T1000 (cell line): Measurements from ENCODE around the gene TMEM252.

ENCODE experiments used
- DNase-seq: peaks from one replicate; lab custom pipeline; 2025; ENCODE audit warnings: mixed read lengths; lab: John Stamatoyannopoulos, UW

The TMEM252 gene

DNA sequence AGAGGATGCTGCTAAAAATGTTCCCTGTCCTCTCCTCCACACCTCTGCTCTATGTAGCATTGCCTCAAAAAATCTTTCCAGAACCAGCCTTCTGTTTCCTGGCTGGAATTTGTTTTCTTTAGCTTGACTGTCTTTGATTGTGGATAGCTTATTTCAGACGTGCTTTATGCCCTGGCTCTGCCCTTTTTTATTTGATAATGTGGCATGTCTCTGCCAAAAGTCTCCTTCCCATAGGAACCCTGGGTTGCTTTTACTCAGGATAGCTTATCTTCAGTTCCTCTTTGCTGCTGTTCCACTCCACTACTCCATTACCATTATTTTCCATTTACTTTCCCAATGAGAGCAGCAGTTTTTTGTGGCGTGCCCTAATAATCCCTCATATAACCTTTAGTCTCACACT is 885 bp upstream of the TMEM252 start:
- DNase-seq: no peak

DNA sequence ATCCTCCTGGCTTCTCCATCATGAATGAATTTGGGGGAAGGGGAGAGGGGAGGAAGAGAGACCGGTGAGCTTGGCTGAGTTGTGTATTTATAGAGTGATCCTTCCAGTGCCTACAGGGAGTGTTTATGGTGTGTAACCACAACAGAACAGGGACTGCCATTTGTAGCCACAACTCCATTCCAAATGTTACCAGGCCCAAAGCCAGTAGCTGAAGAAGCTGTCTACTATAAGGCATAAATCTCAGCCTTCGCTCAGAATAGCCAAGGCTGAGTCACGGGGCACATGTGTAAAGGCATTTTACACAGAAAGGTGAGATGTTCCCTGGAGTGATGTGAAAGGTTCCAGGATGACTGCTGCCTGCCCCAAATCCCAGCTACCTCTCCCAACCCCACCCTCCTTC is 2.5 kb downstream of the TMEM252 start:
- DNase-seq: no peak

DNA sequence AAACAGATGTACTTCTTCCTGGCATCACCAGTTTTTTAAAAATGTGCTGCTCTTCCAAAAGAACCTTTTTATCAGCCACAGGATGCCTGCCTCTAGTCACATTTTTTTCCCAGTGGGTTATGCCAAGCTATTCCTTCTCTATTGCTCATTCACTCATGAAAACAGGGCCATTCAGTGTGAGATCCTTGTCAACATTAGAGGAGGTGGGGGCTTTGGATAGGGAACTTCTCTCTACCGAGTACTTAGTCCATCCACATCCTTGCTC is 3.1 kb downstream of the TMEM252 start:
- no peak for DNase-seq

DNA sequence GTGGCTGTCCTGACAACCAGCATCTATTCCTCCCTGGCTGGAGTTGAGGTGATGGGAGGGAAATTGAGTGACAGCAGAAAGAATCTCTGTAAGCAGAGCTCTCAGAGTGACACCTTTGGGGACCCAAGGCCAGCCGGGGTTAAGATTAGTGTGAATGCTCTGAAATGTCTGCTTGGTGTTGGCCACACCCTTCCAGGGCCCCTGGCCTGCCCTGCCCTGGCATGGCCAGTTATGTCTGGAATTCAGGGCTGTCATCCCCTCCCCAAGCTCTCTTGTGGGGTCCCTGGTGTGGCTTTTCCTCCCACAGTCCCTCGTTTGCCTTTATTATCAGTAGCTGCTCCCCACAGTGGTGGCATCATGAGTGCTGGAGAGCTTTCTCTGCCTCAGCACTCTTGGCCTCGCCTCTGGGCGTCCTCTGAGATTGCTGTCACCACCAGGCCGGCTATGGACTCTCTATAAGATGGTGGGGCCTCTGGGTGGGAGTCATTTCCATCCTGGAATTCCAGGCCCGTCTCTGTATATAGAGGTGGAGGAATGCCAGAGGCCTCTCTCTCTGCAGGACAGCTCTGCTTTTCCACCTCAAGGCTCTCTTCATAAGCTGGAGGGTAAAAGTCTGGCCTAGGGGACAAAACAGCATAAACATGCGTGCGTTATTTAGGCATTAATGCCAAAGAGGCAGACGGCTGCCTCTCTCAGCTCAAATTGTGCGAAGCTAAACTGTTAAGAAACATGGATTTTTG is 3.6 kb downstream of the TMEM252 start:
- DNase-seq: no peak

DNA sequence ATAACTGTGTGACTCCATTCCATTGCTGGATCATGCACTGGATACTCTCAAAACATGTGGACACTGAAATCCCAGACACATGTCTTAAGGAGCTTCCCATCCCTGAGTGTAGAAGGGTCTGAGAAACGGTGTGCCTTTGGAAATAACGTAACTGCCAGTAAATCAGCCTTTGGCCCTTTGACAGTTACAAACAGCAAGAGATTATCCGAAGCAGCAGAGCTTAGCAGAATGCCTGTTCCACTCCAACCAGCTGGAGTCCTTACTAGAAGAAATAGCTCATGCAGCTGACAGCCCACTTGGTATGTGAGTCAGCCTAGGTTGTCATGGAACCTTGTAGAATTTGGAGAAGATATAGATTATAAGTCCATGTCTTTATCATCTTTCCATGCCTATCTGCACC is 7.0 kb downstream of the TMEM252 start:
- no peak for DNase-seq

DNA sequence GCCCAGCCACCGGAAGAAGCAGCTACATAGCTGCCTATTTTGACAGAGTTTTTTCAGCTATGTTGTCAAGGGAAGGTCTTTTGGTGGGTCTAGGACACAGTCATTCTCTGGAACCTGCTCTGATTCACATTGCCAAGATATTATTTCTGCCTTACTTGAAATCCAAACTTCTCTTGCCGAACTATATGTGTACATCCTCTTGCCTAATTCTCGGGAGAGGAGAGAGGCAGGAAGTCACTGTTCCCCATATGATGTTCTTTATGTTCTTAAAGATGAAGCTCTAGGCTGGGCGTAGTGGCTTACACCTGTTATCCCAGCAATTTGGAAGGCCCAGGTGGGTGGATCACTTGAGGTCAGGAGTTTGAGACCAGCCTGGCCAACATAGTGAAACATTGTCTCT is 8.6 kb downstream of the TMEM252 start:
- no peak for DNase-seq

DNA sequence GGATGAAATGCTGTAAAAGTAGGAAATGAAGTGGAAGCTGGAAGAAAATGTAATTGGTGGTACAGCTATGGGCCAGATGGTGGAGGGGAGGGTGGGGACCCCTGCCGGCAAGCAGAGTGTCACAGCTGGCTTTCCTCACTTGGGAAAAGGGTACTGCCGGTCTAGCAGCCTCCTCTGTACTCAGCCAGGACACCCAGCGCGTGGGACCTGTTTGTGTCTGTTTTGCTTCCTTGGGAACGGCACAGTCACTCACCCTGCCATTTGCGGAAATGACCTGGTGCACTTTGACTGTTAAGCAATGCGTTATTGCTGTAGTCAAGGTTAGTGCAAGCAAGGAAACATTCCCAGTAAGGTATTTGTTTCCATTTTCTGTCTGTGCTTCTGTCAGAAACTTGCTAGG is 10.1 kb downstream of the TMEM252 start:
- DNase-seq: no peak

DNA sequence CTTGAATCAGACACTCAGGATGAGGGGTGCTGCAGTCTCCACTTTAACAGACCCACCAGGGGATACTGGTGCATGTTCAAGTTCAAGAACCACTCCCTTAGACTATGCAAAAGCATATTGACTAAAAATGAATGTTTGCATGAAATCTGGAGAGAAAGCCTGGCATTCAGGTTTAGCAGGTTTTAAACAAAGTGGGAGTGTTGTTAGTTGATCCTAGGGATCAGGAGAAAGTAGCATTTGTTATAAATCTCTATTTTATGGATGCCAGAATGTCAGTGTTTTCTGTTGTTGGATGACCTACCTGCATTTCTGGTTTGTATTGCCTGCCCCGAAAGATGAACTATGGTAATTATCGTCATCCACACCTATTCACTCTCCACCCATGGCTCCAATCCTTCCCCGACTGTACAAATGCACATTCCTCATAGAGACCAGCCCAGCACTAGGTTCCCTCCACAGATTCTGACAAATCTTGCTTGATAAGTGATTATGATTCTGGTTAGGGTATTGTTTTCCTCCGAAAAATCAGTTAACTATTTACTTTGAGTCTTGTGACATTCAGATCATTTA is 17.2 kb downstream of the TMEM252 start:
- DNase-seq: no peak

DNA sequence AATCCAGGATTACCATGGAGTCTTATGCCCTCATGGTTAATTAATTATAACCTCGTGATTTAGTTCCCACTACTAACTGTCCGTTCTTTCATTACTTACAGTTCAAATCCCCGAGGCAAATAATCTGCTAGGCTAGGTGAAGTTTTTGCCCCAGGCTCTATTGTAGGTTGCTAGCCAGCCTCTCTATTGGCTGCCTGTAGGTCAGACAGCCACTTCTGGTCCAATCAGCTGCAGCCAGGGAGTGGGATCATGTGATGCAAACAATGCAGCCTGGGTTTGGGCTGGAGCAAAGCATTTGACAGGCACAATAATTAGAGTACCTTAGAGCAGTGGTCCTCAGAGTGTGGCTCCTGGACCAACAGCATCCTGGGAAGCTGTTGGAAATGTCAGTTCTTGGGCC is 17.7 kb downstream of the TMEM252 start:
- DNase-seq: no peak

DNA sequence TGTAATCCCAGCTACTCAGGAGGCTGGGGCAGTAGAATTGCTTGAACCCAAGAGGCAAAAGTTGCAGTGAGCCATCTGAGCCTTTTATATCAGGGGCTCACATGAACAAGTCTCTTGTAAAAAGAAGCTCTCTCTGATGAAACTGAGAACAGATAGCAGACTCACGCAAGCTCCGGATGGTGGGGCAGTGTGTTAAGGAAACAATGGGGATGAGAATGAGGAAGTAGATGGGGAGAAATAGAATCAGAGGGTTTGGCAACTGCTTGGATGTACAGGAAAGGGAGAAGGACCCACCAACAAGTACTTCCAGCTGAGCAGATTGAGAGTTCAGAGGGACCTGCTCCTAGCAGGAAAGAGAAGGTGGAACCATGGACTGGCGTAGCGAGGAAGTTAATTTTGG is 18.6 kb downstream of the TMEM252 start:
- DNase-seq: no peak

DNA sequence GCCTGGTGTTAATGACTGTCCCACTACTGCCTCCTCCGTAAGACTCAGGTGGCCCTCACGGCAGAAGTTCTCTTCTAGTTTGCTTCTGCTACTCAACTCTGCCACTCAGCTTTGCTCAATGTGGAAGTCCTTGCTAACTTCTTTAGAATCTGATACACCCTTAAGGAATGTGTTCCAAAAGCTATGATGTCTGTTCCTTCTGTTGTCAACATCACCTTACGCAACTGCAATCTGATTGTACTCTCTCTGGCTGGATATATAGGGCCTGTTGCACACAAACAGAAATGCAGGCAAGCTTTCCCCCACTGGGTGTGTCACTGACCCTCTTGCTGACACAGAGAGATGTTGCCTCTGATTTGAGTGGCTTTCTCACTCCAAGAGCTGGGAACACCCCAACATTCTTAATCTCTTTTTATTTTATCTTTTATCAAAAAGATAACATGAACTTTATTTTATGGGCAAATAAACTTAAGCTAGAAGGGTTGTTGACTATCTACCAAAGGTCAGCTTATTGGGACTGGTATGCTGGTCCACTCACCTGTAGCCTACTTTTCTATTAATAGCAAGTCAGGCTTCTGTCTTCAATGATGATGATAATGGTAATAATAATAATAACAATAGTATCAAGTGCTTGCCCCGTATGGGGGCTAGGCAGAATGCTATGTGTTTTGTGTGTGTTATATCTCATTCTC is 25.2 kb downstream of the TMEM252 start:
- no peak for DNase-seq

DNA sequence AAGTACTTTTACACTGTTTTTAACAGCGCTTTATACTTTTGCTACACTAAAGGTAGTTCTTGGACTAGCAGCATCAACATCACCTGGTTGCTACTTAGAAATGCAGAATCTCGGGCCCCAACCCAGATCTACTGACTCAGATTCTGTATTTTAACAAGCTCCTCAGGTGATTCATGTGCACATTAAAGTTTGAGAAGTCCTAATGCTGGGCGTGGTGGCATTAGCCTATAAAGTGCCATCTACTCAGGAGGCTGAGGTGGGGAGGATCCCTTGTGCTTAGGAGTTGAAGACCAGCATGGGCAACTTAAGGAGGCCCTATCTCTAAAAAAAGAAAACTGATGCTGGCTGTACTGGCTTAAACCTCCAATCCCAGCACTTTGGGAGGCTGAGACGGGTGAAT is 26.7 kb downstream of the TMEM252 start:
- no peak for DNase-seq

DNA sequence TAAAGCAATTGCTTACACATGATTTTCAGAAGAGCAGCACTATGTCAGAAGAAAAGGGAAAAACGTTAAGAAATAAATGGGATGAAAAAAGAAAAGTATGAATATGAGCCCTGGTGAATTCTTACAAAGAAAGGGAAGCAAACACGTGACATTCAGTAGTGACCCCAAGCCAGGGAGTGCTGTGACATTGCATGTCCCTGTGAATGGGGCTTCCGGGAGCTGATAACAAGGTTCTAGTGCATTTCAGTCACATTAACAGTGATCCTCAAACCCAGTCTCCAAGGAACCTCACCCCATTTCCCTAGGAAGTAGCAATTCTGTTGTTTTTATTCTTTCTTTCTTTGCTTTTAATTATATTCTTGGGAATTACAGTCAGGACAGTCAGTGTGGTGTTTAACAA is 27.3 kb downstream of the TMEM252 start:
- DNase-seq: no peak

DNA sequence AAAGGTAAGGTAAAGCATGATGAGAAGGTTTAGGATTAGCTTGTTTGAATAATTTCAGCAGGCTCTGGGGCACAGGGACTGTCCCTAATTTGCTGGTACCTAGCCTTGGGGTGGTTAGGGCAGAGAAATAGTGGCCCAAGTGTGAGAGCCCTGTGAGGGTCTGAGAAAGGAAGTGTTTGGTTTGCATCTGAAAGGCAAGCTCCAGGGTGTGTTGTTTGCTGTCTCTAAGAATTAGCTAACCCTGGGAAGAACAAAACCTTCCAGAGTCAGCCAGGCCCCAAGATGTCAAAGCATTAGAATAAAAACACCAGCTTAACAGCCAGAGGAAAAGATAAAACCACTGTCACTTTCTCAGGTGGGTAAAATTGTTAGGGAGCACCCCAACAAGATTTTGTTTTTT is 31.0 kb downstream of the TMEM252 start:
- no peak for DNase-seq

DNA sequence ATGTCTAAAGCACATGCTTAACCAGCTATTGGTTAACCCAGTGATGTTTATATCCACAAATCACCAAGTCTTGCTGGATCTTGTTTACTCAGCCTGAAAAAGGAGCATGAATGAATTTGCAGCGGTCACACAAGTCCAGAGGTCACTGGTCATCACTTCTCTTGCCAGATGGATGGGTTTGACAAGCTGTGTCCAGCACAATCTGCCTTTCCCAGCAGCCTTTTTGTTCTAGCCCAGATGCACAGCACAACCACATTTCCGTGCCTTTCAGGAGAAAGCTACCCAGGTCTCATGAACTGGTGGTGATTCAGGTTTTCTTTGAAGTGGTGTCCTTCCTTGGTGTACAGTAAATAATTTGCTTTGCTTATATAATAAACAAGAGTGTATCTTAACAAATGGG is 32.1 kb downstream of the TMEM252 start:
- DNase-seq: no peak

DNA sequence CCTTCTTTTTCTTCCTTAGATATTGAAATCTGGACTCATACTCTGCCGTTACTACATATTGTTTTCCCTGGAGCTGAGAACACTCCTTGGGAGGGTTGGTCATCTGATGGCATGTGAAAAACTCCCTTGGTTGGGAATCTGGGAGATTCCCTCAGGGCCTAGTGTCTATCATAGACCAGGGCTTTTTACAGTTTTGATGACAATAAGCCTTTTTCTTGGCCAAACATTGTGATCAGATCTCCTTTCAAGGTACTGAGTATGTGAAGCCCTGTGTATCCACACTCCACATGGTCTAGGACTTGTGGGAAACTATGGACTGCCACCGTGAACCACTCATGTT is 32.9 kb downstream of the TMEM252 start:
- no peak for DNase-seq

DNA sequence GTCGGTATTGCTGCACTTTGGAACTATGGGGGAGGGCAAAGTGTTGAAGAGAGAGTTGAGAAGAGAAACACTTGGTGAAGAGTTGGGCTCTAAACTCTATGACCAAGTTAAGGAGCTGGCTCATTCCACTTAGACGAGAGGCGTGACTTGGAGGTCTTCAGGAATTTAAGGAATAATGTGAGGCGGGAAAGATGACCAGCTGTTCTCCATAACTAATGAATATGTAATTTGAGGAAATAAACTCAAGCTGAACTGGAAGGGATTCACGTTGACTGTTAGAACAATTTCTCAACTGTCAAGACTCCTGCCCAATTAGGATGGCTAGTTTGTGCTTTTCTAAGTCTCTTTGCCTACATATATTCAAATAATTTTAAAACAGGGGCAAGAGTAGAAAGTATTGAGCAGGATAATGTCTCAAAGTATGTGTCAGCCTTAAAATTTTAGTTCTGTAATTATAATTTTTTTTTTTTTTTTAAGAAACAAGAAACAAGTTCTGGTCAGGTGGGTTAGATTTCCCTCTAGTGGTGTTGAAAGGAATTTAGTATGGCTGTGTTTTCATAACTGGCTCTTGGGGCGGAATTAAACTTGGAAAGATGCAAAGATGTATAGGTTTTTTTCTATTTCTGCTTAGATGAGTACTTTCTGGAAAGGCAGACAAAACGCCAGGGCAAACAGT is 33.4 kb downstream of the TMEM252 start:
- DNase-seq: no peak

DNA sequence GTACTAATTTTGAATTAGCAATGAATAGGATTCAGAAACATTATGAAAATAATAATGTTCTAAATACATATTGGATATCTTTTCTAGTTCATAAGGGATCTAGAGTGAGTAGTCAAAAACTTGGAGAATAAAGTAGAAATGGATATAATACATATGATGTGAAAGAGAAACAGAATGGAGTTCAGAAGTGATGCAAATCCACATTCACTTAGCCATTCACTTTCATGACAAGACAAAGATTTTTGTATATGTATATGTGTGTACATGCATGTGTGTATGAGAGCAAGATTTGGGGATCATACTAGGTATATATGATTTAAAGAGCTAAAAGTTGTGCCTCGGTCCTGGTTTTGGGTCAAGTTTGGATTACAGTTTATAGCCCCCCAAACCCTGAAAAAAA is 34.1 kb downstream of the TMEM252 start:
- no peak for DNase-seq

DNA sequence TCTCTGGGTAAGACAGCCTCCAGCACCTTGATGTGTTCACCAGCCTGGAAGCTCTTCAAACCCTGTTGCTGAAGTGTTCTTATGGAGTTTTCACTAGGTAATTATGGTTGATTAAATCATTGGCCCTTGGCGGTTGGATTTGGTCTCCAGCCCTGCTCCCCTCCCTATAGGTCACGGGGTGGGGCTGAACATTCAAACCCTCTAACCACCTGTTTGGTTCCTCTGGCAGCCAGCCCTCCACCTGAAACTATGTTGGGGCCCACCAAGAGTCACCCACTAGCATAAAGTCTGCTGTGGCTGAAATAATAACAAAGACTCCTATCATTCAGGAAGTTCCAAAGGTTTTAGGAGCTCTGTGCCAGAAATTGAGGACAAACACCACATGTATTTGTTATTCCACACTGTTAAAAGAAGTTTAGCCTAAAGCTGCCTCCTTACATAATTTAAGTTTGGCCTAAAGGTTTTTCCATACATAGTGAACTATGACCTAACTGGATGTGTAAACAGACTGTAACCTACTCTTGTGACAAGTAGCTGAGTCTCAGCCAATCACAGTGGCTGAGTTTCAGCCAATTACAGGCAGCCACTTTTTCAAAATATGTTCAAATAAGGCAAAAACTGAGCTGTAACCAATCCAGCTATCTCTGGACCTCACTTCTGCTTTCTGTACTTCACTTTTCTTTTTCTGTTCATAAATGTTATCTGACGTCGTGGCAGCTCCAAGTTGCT is 34.8 kb downstream of the TMEM252 start:
- no peak for DNase-seq

DNA sequence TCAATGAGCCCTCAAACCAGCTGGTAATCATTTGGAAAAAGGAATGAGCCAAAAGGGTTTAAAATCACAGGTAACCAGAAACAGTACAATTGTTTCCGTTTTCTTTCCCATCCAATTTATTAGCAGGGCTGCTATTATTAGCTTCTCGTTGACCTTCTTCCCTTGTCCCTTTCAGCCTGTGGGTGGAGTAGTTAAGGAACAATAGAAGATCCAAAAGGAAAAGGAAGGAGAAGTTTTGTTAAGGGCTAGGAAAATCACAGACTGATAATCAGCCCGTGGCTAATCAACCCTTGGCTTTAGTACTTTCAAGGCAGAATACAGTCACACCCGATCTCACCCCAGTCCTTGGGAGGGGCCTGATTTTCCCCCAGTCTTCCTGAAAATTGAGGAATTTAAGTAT is 38.4 kb downstream of the TMEM252 start:
- no peak for DNase-seq

DNA sequence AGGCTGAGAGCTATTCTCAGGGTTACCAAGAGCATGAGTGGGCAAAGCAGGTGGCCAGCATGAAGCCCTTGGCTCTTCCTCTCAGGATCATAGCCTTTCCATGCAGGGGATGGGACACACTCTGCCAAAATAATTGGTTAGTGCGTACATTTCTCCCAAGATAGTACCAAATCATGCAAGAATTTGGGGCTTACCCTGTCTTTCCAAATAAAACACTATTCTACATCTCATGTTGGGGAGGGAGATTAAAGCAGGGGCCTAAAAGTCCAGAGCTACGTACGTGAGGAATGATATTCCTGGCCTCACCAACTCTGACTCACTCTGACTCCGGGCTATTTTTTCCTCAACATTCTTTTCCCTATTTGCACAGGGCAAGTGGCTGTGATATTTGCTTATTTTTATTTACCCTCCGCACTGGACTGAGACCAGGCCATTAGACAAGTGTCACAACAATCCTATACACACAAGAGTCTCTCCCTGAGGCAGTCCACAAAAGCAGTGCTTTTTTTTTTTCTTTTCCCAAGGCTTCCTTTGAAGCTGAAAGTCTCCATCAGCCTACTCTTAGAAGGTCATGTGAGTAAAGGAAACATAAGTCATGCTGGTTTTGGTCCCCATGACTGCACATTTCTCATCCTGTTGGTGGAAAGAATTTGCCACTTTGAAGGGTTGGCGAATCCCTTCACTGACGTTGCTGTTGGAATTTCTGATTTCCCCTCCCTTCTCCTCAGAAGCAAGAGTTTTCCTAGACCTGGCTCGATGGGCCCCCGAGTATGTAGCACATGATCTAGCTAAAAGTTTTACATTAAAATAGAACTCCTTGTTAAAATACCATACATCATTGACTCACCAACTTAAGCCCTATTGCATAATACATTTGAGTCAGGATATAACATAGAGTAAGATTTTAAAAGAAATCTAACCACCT is 40.0 kb downstream of the TMEM252 start:
- peak; percentile 61 for DNase-seq

DNA sequence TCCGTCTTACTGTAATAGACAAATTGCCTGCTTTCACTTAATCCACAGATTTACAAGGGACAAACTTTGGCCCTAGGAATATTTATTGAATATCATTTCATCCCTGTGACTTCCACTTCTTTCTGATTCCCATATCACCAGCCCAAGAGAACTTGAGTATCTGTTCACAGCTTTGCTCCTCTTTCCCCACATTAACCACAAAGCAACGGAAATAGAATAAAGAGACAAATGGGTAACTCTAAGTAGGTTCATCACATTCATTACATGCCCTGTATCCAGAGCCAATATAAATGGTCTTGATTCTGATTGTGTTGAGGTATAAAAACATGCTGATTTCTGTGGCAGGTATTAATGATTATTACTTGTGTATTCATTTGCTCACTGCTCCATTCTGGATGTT is 41.9 kb downstream of the TMEM252 start:
- no peak for DNase-seq
